ENCODE results near the gene ANP32A. TPM values are rescaled to one million over a fixed set of nuclear protein-coding genes. Genes with fewer than 3 reads are reported as not detected.

The ANP32A gene
- polyA plus RNA-seq, 1 donor (not counting 4 experiments of a cell fraction or from before 2014, with no cell fraction given): 93.6 TPM

- no peak overlapping the region for H2AFZ ChIP-seq (ENCODE audit: control insufficient read depth, low read length)
- H3K36me3 ChIP-seq (ENCODE audit: control insufficient read depth in 2 of 2, extremely low read depth in 1 of 2, insufficient read depth in 2 of 2, low read length in 2 of 2): no peaks in the 10 kb centered on the region
- no peaks in the 10 kb centered on the region for H4K20me1 ChIP-seq (ENCODE audit: control insufficient read depth, extremely low read depth, insufficient read depth, low read length)
- no peaks in the 10 kb centered on the region for H3K79me2 ChIP-seq (ENCODE audit: control insufficient read depth, insufficient read depth, low read length)
- no peaks in the 10 kb centered on the region for H3K9me3 ChIP-seq (ENCODE audit: control insufficient read depth, low read depth, low read length)
- peaks cover 4% of the 10 kb centered on the region for H3K4me1 ChIP-seq (ENCODE audit: control insufficient read depth, extremely low read depth, insufficient read depth, low read length)
- no peak for DNase-seq (ENCODE audit: low read depth, low spot score)
- dilution Hi-C loops (cut with MboI; ENCODE audit: extremely low pct_ligation_motif_present, low sequenced_read_pairs): no loop called here
- no peak for FAIRE-seq
- H3K9ac ChIP-seq (ENCODE audit: control insufficient read depth, extremely low read depth, insufficient read depth, low read length): no peak overlapping the region
- no peak overlapping the region for H3K4me3 ChIP-seq (ENCODE audit: control insufficient read depth in 2 of 3, extremely low read depth in 1 of 3, insufficient read depth in 2 of 3, low read depth in 1 of 3, low read length in 3 of 3)
- TF ChIP-seq CTCF (optimal IDR thresholded peaks at IDR 0.05 in 1 of 3, IDR thresholded peaks at IDR 0.05 in 1 of 3, conservative IDR thresholded peaks at IDR 0.05 in 1 of 3; ENCODE audit: extremely low read depth in 1 of 3, insufficient read depth in 2 of 3, low read length in 3 of 3): no peak
- no peak for TF ChIP-seq EZH2 (IDR thresholded peaks at IDR 0.05; ENCODE audit: low read length)
- H3K9me1 ChIP-seq (ENCODE audit: control insufficient read depth, extremely low read depth, insufficient read depth, low read length): no peaks in the 10 kb centered on the region
- H3K27ac ChIP-seq (ENCODE audit: control insufficient read depth, insufficient read depth, low read length): no peak overlapping the region
- peaks cover 4% of the 10 kb centered on the region for H3K27me3 ChIP-seq (ENCODE audit: control insufficient read depth, extremely low read depth, insufficient read depth, low read length)
- no peak overlapping the region for H3K4me2 ChIP-seq (ENCODE audit: control insufficient read depth, extremely low read depth, insufficient read depth, low read depth, low read length)
These were observed 50.5 kb downstream of the ANP32A start for GRCh38 chr15:68770216-68770615.

- Histone ChIP-seq H4K20me1 (ENCODE audit: control insufficient read depth, extremely low read depth, insufficient read depth, low read length) (no peaks in the 10 kb centered on the region), H3K4me1 (ENCODE audit: control insufficient read depth, extremely low read depth, insufficient read depth, low read length) (peaks cover 4% of the 10 kb centered on the region), H3K9me1 (ENCODE audit: control insufficient read depth, extremely low read depth, insufficient read depth, low read length) (no peaks in the 10 kb centered on the region), H3K9ac (ENCODE audit: control insufficient read depth, extremely low read depth, insufficient read depth, low read length) (no peak overlapping the region), H3K9me3 (ENCODE audit: control insufficient read depth, low read depth, low read length) (no peaks in the 10 kb centered on the region), H3K4me3 (ENCODE audit: control insufficient read depth in 2 of 3, extremely low read depth in 1 of 3, insufficient read depth in 2 of 3, low read depth in 1 of 3, low read length in 3 of 3) (no peak overlapping the region), H2AFZ (ENCODE audit: control insufficient read depth, low read length) (no peak overlapping the region), H3K27me3 (ENCODE audit: control insufficient read depth, extremely low read depth, insufficient read depth, low read length) (peaks cover 4% of the 10 kb centered on the region), H3K27ac (ENCODE audit: control insufficient read depth, insufficient read depth, low read length) (no peak overlapping the region), H3K4me2 (ENCODE audit: control insufficient read depth, extremely low read depth, insufficient read depth, low read depth, low read length) (no peak overlapping the region), H3K36me3 (ENCODE audit: control insufficient read depth in 2 of 2, extremely low read depth in 1 of 2, insufficient read depth in 2 of 2, low read length in 2 of 2) (no peaks in the 10 kb centered on the region), H3K79me2 (ENCODE audit: control insufficient read depth, insufficient read depth, low read length) (no peaks in the 10 kb centered on the region)
- FAIRE-seq (no peak), DNase-seq (ENCODE audit: low read depth, low spot score) (no peak)
- dilution Hi-C loops (cut with MboI; ENCODE audit: extremely low pct_ligation_motif_present, low sequenced_read_pairs): no loop called here
- TF ChIP-seq CTCF (optimal IDR thresholded peaks at IDR 0.05 in 1 of 3, IDR thresholded peaks at IDR 0.05 in 1 of 3, conservative IDR thresholded peaks at IDR 0.05 in 1 of 3; ENCODE audit: extremely low read depth in 1 of 3, insufficient read depth in 2 of 3, low read length in 3 of 3): no peak
- no peak for TF ChIP-seq EZH2 (IDR thresholded peaks at IDR 0.05; ENCODE audit: low read length)
These were observed 51.0 kb downstream of the ANP32A start for GRCh38 chr15:68769702-68770101.
